GM12865 (cell line): ENCODE results near the gene C4orf17.

Source experiments
- DNase-seq: peaks from one replicate; pipeline ENCODE4 v3.0.0; 2010; ENCODE audit warnings: low read depth
- H3K4me3 ChIP-seq: 2 replicates; pipeline ENCODE4 v1.5.1; 2011; ENCODE audit warnings: mild to moderate bottlenecking, low read depth, low read length, control low read depth
- TF ChIP-seq, protein P1 (sequence below): IDR thresholded peaks from 2 replicates; pipeline ENCODE4 v1.5.1; 2011; ENCODE audit warnings: low read length, control low read depth, low read depth, inconsistent platforms; ENCODE audit not compliant: insufficient read depth; ENCODE audit errors: missing control alignments

The C4orf17 gene

DNA sequence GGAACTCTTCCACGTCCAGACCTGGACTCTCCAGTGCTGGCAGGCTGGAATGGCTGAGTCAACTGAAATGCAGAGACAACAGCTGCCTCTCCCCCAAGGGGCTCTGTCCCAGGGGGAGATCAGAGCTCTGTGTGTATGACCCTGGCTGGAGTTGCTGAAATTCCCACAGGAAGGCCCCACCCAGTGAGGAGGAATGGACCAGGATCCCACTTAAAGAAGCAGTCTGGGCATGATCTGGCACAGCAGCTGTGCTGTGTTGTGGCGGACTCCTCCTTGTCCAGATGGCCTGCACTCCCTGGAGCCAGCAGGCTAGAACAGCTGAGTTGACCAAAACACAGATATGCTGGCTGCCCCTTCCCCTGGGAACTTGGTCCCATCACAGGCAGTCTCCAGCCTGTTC lies 25.4 kb downstream of the C4orf17 start:
- no peak overlapping the region for H3K4me3 ChIP-seq
- DNase-seq, result no peak
- TF ChIP-seq, protein P1, sequence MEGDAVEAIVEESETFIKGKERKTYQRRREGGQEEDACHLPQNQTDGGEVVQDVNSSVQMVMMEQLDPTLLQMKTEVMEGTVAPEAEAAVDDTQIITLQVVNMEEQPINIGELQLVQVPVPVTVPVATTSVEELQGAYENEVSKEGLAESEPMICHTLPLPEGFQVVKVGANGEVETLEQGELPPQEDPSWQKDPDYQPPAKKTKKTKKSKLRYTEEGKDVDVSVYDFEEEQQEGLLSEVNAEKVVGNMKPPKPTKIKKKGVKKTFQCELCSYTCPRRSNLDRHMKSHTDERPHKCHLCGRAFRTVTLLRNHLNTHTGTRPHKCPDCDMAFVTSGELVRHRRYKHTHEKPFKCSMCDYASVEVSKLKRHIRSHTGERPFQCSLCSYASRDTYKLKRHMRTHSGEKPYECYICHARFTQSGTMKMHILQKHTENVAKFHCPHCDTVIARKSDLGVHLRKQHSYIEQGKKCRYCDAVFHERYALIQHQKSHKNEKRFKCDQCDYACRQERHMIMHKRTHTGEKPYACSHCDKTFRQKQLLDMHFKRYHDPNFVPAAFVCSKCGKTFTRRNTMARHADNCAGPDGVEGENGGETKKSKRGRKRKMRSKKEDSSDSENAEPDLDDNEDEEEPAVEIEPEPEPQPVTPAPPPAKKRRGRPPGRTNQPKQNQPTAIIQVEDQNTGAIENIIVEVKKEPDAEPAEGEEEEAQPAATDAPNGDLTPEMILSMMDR, result no peak

GRCh38 chr4:99536848-99537247 lies 26.0 kb downstream of the C4orf17 start:
- no peak overlapping the region for H3K4me3 ChIP-seq
- TF ChIP-seq, protein P1, result no peak
- no peak for DNase-seq

- H3K4me3 ChIP-seq, result no peak overlapping the region
- DNase-seq, result no peak
- TF ChIP-seq, protein P1, result no peak
Measured at GRCh38 chr4:99537674-99538073, 26.9 kb downstream of the C4orf17 start.

- no peak overlapping the region for H3K4me3 ChIP-seq
- TF ChIP-seq, protein P1, result no peak
- DNase-seq, result no peak
Measured at GRCh38 chr4:99540277-99540939, 29.6 kb downstream of the C4orf17 start.

GRCh38 chr4:99552872-99553271 lies 42.1 kb downstream of the C4orf17 start:
- TF ChIP-seq, protein P1, result no peak
- no peak for DNase-seq
- no peak overlapping the region for H3K4me3 ChIP-seq

- TF ChIP-seq, protein P1, result no peak
- peak within 1 kb of the TSS; percentile 83 for H3K4me3 ChIP-seq
- peak; percentile 98 for DNase-seq
Measured at GRCh38 chr4:99563310-99564186, 52.7 kb downstream of the C4orf17 start, which contains the start of gene TRMT10A. Gene TRMT10A (minus strand): TSS chr4:99564039. CDS start chr4:99559338, 4,701 bp downstream.

DNA sequence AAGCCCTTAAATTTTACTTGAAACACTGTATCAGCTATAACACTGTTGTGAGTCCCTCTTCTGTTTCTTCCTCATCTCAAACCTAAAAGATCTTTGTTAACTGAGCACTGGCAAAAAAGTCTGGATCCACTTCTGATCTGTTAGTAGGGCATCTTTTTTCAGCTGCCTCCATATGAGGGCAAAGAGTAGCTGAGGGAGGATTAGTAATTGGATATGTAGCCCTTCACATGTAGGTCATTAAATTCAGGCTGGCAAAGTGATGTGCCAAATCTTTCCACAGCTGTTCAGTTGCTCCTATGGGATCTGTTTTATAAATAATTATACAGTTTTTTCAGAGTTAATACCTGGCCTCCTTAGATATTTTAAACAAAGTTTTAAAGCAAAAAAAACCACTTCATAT lies 54.1 kb downstream of the C4orf17 start:
- no peak overlapping the region for H3K4me3 ChIP-seq
- no peak for DNase-seq
- TF ChIP-seq, protein P1, result no peak
